HG02623 (cell line): ENCODE data around the gene AP3S2.
"Not testable (repeated sequence)": the region's sequence is repeated elsewhere in the genome, so short reads cannot be mapped to it uniquely, and the experiment has no call there.

Experiments used
- ATAC-seq: cut with Tn5 transposase; IDR thresholded peaks from one replicate; pipeline ENCODE4 v1.9.1; 2021; ENCODE audit warnings: moderate library complexity; ENCODE audit not compliant: unreplicated experiment

Gene AP3S2

GRCh38 chr15:89893696-89894447 lies at the start of gene AP3S2:
Gene AP3S2 (minus strand): TSS chr15:89893994. CDS start chr15:89893949, 45 bp downstream.
- ATAC-seq: peak; percentile 81

GRCh38 chr15:89939910-89940309 lies 46.1 kb upstream of the AP3S2 start:
- ATAC-seq: no peak

GRCh38 chr15:89939377-89939776 lies 45.6 kb upstream of the AP3S2 start:
- ATAC-seq: not testable (repeated sequence)

- ATAC-seq: no peak
Observed at GRCh38 chr15:89937365-89938350, 43.9 kb upstream of the AP3S2 start.

GRCh38 chr15:89936786-89937265 lies 43.0 kb upstream of the AP3S2 start:
- ATAC-seq: no peak

GRCh38 chr15:89936051-89936785 lies 42.4 kb upstream of the AP3S2 start:
- no peak for ATAC-seq

- ATAC-seq: no peak
Observed at GRCh38 chr15:89932880-89933279, 39.1 kb upstream of the AP3S2 start.

- ATAC-seq: no peak
Observed at GRCh38 chr15:89928421-89928820, 34.6 kb upstream of the AP3S2 start.

GRCh38 chr15:89926158-89926557 lies 32.4 kb upstream of the AP3S2 start:
- no peak for ATAC-seq

GRCh38 chr15:89917442-89918101 lies 23.8 kb upstream of the AP3S2 start:
- no peak for ATAC-seq

GRCh38 chr15:89916660-89917059 lies 22.9 kb upstream of the AP3S2 start:
- ATAC-seq: no peak

- no peak for ATAC-seq
Observed at GRCh38 chr15:89912674-89913396, 19.0 kb upstream of the AP3S2 start, which contains the start of gene ARPIN. Gene ARPIN (minus strand): TSS chr15:89912952. CDS start chr15:89912835, 117 bp downstream.

GRCh38 chr15:89912145-89912673 lies 18.4 kb upstream of the AP3S2 start:
- no peak for ATAC-seq

GRCh38 chr15:89910891-89911626 lies 17.3 kb upstream of the AP3S2 start:
- no peak for ATAC-seq

- no peak for ATAC-seq
Observed at GRCh38 chr15:89909611-89910010, 15.8 kb upstream of the AP3S2 start.

GRCh38 chr15:89908226-89908625 lies 14.4 kb upstream of the AP3S2 start:
- no peak for ATAC-seq

GRCh38 chr15:89907289-89907688 lies 13.5 kb upstream of the AP3S2 start:
- no peak for ATAC-seq

GRCh38 chr15:89905846-89906378 lies 12.1 kb upstream of the AP3S2 start:
- ATAC-seq: no peak
